ENCODE measurements around the gene SFTPA2.

Gene SFTPA2

GRCh38 chr10:79560160-79560709 lies at the start of gene SFTPA2:
Gene SFTPA2 (minus strand): TSS chr10:79560407. CDS start chr10:79559483, 924 bp downstream.
- H3K27ac Mint-ChIP-seq = no peak within 1 kb of the TSS
- no peak for DNase-seq
- H3K36me3 Mint-ChIP-seq (ENCODE audit: low read depth) = no peaks in the 10 kb centered on the region
- peaks cover 10% of the 10 kb centered on the region for H3K4me1 Mint-ChIP-seq
- TF ChIP-seq CTCF (IDR thresholded peaks at IDR 0.05) = no peak
- no peaks in the 10 kb centered on the region for H3K9me3 Mint-ChIP-seq
- no peak within 1 kb of the TSS for H3K4me3 Mint-ChIP-seq
- peaks cover 28% of the 10 kb centered on the region for H3K27me3 Mint-ChIP-seq (ENCODE audit: low read depth, poor library complexity)

GRCh38 chr10:79608505-79609375 lies 48.5 kb upstream of the SFTPA2 start:
- peak; percentile 52 for TF ChIP-seq CTCF (IDR thresholded peaks at IDR 0.05)
- H3K36me3 Mint-ChIP-seq (ENCODE audit: low read depth) = no peaks in the 10 kb centered on the region
- peaks cover 10% of the 10 kb centered on the region for H3K27me3 Mint-ChIP-seq (ENCODE audit: low read depth, poor library complexity)
- DNase-seq = peak; percentile 36
- H3K9me3 Mint-ChIP-seq = peaks cover under 1% of the 10 kb centered on the region
- no peak overlapping the region for H3K4me3 Mint-ChIP-seq
- H3K4me1 Mint-ChIP-seq = peaks cover 8% of the 10 kb centered on the region
- H3K27ac Mint-ChIP-seq = no peak overlapping the region

DNA sequence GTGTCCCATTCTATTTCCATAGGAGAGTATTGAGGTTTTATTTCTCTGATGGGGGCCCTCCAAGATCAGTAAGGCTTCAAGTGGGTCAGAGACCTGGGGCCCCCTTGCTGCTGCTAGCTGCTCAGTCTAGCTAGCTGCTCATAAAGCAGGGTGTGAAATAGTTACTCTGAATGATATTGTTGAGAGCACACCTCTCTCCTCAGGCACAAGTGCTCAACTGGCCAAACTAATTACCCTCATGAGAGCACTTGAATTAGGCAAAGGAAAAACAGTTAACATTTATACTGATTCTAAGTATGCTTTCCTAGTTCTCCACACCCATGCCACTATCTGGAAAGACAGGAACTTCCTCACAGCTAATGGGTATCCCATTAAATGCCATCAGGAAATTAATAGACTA lies 45.1 kb upstream of the SFTPA2 start:
- Mint-ChIP-seq H3K36me3 (ENCODE audit: low read depth) (no peaks in the 10 kb centered on the region), H3K27me3 (ENCODE audit: low read depth, poor library complexity) (peaks cover 17% of the 10 kb centered on the region), H3K4me1 (peaks cover 3% of the 10 kb centered on the region), H3K9me3 (peaks cover 9% of the 10 kb centered on the region), H3K27ac (no peak overlapping the region), H3K4me3 (no peak overlapping the region)
- TF ChIP-seq CTCF (IDR thresholded peaks at IDR 0.05) = no peak
- DNase-seq = no peak

GRCh38 chr10:79604294-79604693 lies 44.1 kb upstream of the SFTPA2 start:
- no peaks in the 10 kb centered on the region for H3K36me3 Mint-ChIP-seq (ENCODE audit: low read depth)
- H3K4me3 Mint-ChIP-seq = no peak overlapping the region
- no peak for DNase-seq
- no peaks in the 10 kb centered on the region for H3K4me1 Mint-ChIP-seq
- H3K9me3 Mint-ChIP-seq = peaks cover 18% of the 10 kb centered on the region
- TF ChIP-seq CTCF (IDR thresholded peaks at IDR 0.05) = no peak
- H3K27me3 Mint-ChIP-seq (ENCODE audit: low read depth, poor library complexity) = peaks cover 17% of the 10 kb centered on the region
- no peak overlapping the region for H3K27ac Mint-ChIP-seq

DNA sequence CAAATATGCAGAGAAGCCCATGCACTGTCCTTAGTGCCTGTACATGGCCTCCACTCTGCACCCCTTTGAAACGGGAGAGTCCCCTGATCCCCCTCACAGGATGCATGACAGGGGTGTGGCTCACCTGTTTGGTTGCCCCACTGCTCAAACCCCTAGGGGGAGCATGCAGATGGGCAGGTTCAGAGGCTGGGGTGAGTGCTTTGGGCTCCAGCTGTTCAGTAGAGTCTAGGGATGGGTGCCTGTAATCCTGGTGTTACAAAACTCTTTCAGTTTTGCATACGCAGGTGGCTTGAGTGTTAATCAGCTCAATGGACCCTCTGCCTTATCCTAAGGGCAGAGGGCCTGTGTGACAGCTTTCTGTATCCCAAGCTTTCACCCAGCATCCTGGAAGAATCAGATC lies 42.7 kb upstream of the SFTPA2 start:
- Mint-ChIP-seq H3K27ac (no peak overlapping the region), H3K4me1 (no peaks in the 10 kb centered on the region), H3K27me3 (ENCODE audit: low read depth, poor library complexity) (peaks cover 17% of the 10 kb centered on the region), H3K4me3 (no peak overlapping the region), H3K36me3 (ENCODE audit: low read depth) (peaks cover 5% of the 10 kb centered on the region), H3K9me3 (peaks cover 30% of the 10 kb centered on the region)
- TF ChIP-seq CTCF (IDR thresholded peaks at IDR 0.05) = no peak
- DNase-seq = no peak

Data from nephron progenitor cell (in vitro differentiated cells).